Liver (tissue), 3 donors: ENCODE measurements around the gene PTBP3.

Source experiments
- FOXA1 ChIP-seq: IDR thresholded peaks from 2 replicates; pipeline ENCODE4 v1.6.1; 2016; ENCODE audit warnings: antibody characterized with exemption
- GABPA ChIP-seq, 2 donors: IDR thresholded peaks in 1 of 2; conservative IDR thresholded peaks in 1 of 2; 2 replicates each; pipeline ENCODE4 v1.6.1; 2016; ENCODE audit warnings: antibody characterized with exemption in 2 of 2, mild to moderate bottlenecking in 1 of 2, moderate library complexity in 1 of 2
- JUND ChIP-seq, 2 donors: IDR thresholded peaks; 2 replicates each; pipeline ENCODE4 v1.6.1; 2016; ENCODE audit warnings: antibody characterized with exemption in 2 of 2
- TF ChIP-seq, protein P1 (sequence below): fragments of 150-350 bp; IDR thresholded peaks from 2 replicates; pipeline ENCODE4 v1.5.1; 2017; ENCODE audit warnings: improper control_type of control experiment, low read depth, low read length; ENCODE audit not compliant: missing input control
- TF ChIP-seq, protein P2 (sequence below): IDR thresholded peaks from 2 replicates; pipeline ENCODE4 v1.6.1; 2016; ENCODE audit warnings: antibody characterized with exemption, mild to moderate bottlenecking
- donor health status: healthy.
- donor health status: healthy.

DNA sequence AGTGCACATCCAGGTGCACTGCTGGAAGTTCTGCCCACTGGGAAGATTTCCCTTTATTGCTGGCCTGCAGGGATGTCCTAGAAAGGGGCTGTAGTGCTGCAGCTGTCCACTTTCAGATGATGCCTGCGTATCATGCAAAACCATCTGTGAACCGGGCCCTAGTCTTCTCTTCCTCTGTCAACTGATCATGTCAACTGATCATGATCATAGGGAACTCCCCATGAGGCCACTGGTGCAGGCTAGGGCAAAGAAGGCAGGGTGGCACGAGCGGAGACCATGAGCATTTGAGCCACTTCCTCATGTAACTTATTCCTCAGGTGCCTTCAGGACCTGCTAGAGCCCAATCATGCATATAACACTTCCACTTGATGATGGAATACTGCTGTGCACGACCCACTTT is 41.9 kb upstream of the PTBP3 start:
- no peak for TF ChIP-seq GABPA (IDR thresholded peaks at IDR 0.05 in 1 of 2, conservative IDR thresholded peaks at IDR 0.05 in 1 of 2)
- TF ChIP-seq FOXA1 = no peak
- no peak for TF ChIP-seq JUND (IDR thresholded peaks at IDR 0.05)
- TF ChIP-seq, protein P1, sequence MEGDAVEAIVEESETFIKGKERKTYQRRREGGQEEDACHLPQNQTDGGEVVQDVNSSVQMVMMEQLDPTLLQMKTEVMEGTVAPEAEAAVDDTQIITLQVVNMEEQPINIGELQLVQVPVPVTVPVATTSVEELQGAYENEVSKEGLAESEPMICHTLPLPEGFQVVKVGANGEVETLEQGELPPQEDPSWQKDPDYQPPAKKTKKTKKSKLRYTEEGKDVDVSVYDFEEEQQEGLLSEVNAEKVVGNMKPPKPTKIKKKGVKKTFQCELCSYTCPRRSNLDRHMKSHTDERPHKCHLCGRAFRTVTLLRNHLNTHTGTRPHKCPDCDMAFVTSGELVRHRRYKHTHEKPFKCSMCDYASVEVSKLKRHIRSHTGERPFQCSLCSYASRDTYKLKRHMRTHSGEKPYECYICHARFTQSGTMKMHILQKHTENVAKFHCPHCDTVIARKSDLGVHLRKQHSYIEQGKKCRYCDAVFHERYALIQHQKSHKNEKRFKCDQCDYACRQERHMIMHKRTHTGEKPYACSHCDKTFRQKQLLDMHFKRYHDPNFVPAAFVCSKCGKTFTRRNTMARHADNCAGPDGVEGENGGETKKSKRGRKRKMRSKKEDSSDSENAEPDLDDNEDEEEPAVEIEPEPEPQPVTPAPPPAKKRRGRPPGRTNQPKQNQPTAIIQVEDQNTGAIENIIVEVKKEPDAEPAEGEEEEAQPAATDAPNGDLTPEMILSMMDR = no peak
- TF ChIP-seq, protein P2, sequence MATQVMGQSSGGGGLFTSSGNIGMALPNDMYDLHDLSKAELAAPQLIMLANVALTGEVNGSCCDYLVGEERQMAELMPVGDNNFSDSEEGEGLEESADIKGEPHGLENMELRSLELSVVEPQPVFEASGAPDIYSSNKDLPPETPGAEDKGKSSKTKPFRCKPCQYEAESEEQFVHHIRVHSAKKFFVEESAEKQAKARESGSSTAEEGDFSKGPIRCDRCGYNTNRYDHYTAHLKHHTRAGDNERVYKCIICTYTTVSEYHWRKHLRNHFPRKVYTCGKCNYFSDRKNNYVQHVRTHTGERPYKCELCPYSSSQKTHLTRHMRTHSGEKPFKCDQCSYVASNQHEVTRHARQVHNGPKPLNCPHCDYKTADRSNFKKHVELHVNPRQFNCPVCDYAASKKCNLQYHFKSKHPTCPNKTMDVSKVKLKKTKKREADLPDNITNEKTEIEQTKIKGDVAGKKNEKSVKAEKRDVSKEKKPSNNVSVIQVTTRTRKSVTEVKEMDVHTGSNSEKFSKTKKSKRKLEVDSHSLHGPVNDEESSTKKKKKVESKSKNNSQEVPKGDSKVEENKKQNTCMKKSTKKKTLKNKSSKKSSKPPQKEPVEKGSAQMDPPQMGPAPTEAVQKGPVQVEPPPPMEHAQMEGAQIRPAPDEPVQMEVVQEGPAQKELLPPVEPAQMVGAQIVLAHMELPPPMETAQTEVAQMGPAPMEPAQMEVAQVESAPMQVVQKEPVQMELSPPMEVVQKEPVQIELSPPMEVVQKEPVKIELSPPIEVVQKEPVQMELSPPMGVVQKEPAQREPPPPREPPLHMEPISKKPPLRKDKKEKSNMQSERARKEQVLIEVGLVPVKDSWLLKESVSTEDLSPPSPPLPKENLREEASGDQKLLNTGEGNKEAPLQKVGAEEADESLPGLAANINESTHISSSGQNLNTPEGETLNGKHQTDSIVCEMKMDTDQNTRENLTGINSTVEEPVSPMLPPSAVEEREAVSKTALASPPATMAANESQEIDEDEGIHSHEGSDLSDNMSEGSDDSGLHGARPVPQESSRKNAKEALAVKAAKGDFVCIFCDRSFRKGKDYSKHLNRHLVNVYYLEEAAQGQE = no peak
